Measurements from ENCODE around the gene DPH2.
A peak's percentile ranks its signal among the peaks of the same experiment; 100 is the strongest.

The DPH2 gene

GRCh38 chr1:43969746-43970466, at the start of gene DPH2:
Gene DPH2 (plus strand): TSS chr1:43970010. CDS start chr1:43970176, 166 bp downstream.
- DNase-seq, result peak; percentile 97

- DNase-seq, result no peak
Observed at GRCh38 chr1:43921022-43921421, 48.8 kb upstream of the DPH2 start.

- DNase-seq, result peak; percentile 50
Observed at GRCh38 chr1:43924516-43924915, 45.3 kb upstream of the DPH2 start.

GRCh38 chr1:43925846-43926245, 44.0 kb upstream of the DPH2 start:
- no peak for DNase-seq

GRCh38 chr1:43930168-43930948, 39.5 kb upstream of the DPH2 start:
- DNase-seq, result no peak

- DNase-seq, result no peak
Observed at GRCh38 chr1:43930949-43931275, 38.9 kb upstream of the DPH2 start.

GRCh38 chr1:43931711-43932660, 37.8 kb upstream of the DPH2 start:
- no peak for DNase-seq

GRCh38 chr1:43932786-43933385, 36.9 kb upstream of the DPH2 start:
- peak; percentile 72 for DNase-seq

- no peak for DNase-seq
Observed at GRCh38 chr1:43933386-43934100, 36.3 kb upstream of the DPH2 start, which contains the start of gene ARTN. Gene ARTN (plus strand): TSS chr1:43933801. CDS start chr1:43935657, 1,856 bp downstream.

- DNase-seq, result peak; percentile 37
Observed at GRCh38 chr1:43934101-43934985, 35.5 kb upstream of the DPH2 start.

- DNase-seq, result no peak
Observed at GRCh38 chr1:43934986-43935324, 34.9 kb upstream of the DPH2 start.

- no peak for DNase-seq
Observed at GRCh38 chr1:43935711-43936427, 33.9 kb upstream of the DPH2 start.

GRCh38 chr1:43936431-43937151, 33.2 kb upstream of the DPH2 start:
- DNase-seq, result no peak

- no peak for DNase-seq
Observed at GRCh38 chr1:43937179-43937865, 32.5 kb upstream of the DPH2 start.

- no peak for DNase-seq
Observed at GRCh38 chr1:43938383-43938782, 31.4 kb upstream of the DPH2 start.

- DNase-seq, result no peak
Observed at GRCh38 chr1:43938892-43939587, 30.8 kb upstream of the DPH2 start.

GRCh38 chr1:43942411-43942810, 27.4 kb upstream of the DPH2 start:
- DNase-seq, result peak; percentile 0

- DNase-seq, result peak; percentile 0
Observed at GRCh38 chr1:43944860-43945259, 24.9 kb upstream of the DPH2 start.

All from NCI-H226 (cell line).